PC-3 (cell line): ENCODE results near the gene OR14I1.

Experiments used
- EZH2 ChIP-seq: fragments of 300-600 bp; sonication (generic); IDR thresholded peaks from one replicate; pipeline ENCODE4 v1.6.1; 2017; ENCODE audit warnings: antibody characterized with exemption, mild to moderate bottlenecking, low read length; ENCODE audit not compliant: unreplicated experiment
- EZH2phosphoT487 ChIP-seq: fragments of 300-600 bp; sonication (generic); IDR thresholded peaks from 2 replicates; pipeline ENCODE4 v1.6.1; 2018; ENCODE audit warnings: mild to moderate bottlenecking, antibody characterized with exemption, low read length, borderline replicate concordance
- TF ChIP-seq, protein P1 (sequence below): fragments of 300-600 bp; sonication (generic); conservative IDR thresholded peaks from 2 replicates; pipeline ENCODE4 v1.5.1; 2017; ENCODE audit warnings: antibody characterized with exemption, low read depth, mild to moderate bottlenecking, low read length

GRCh38 chr1:248751142-248751541, 48.6 kb upstream of the OR14I1 start:
- TF ChIP-seq, protein P1, sequence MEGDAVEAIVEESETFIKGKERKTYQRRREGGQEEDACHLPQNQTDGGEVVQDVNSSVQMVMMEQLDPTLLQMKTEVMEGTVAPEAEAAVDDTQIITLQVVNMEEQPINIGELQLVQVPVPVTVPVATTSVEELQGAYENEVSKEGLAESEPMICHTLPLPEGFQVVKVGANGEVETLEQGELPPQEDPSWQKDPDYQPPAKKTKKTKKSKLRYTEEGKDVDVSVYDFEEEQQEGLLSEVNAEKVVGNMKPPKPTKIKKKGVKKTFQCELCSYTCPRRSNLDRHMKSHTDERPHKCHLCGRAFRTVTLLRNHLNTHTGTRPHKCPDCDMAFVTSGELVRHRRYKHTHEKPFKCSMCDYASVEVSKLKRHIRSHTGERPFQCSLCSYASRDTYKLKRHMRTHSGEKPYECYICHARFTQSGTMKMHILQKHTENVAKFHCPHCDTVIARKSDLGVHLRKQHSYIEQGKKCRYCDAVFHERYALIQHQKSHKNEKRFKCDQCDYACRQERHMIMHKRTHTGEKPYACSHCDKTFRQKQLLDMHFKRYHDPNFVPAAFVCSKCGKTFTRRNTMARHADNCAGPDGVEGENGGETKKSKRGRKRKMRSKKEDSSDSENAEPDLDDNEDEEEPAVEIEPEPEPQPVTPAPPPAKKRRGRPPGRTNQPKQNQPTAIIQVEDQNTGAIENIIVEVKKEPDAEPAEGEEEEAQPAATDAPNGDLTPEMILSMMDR = no peak
- TF ChIP-seq EZH2 = no peak
- no peak for TF ChIP-seq EZH2phosphoT487
